B cell (primary cell): ENCODE data around the gene DHX38. TPM values are rescaled to one million over a fixed set of nuclear protein-coding genes. Genes with fewer than 3 reads are reported as not detected.

Source experiments
- ATAC-seq: fragments of 200-7000 bp; cut with Tn5 transposase; one replicate; pipeline ENCODE4 v1.10.0; 2021; ENCODE audit warnings: low read depth, mild to moderate bottlenecking, moderate number of reproducible peaks, moderate library complexity
- CTCF ChIA-PET: fragments of 350-600 bp; sonication (Branson Sonifier 250); formaldehyde crosslinking; loops from one replicate; lab custom pipeline; 2021; ENCODE audit warnings: antibody characterized with exemption, inconsistent platforms; lab: Charles Lee
- POLR2A ChIA-PET: fragments of 350-600 bp; sonication (Branson Sonifier 250); formaldehyde crosslinking; loops from one replicate; lab custom pipeline; 2021; ENCODE audit warnings: antibody characterized with exemption; lab: Charles Lee
- DNase-seq: peaks from one replicate; pipeline ENCODE4 v3.0.0; 2013
- H2AFZ ChIP-seq: 2 replicates; pipeline ENCODE4 v1.6.1; 2012; ENCODE audit warnings: mild to moderate bottlenecking, low read depth, low read length; ENCODE audit not compliant: insufficient read depth, poor library complexity, severe bottlenecking
- H3K27ac ChIP-seq, 2 donors: 1 replicate in 1 of 2; 2 replicates in 1 of 2; pipeline ENCODE4 v1.5.1; 2012 to 2013; ENCODE audit warnings: low read length in 2 of 2, mild to moderate bottlenecking in 2 of 2, moderate library complexity in 1 of 2
- H3K27me3 ChIP-seq, 4 experiments: fragments of 200-600 bp in 1 of 4; sonication (generic) in 1 of 4; replicated peaks in 1 of 4; 1 replicate in 2 of 4; 2 replicates in 2 of 4; pipeline versions ENCODE4 v1.6.1 to v1.7.0; 2013 to 2016; ENCODE audit warnings: low read length in 3 of 4, mild to moderate bottlenecking in 2 of 4, mixed read lengths in 1 of 4, moderate library complexity in 1 of 4; ENCODE audit not compliant: insufficient read depth in 4 of 4, control insufficient read depth in 3 of 4; ENCODE audit errors: control extremely low read depth in 1 of 4
- H3K36me3 ChIP-seq, 2 experiments: replicated peaks in 1 of 2; 1 replicate in 1 of 2; 2 replicates in 1 of 2; pipeline versions ENCODE4 v1.6.1 to v1.7.1; 2013; ENCODE audit warnings: low read length in 1 of 2; ENCODE audit not compliant: insufficient read depth in 2 of 2, control insufficient read depth in 1 of 2; ENCODE audit errors: control extremely low read depth in 1 of 2, extremely low read depth in 1 of 2
- H3K4me1 ChIP-seq, 2 donors: fragments of 200-600 bp in 1 of 2; sonication (generic) in 1 of 2; 1 replicate in 1 of 2; 2 replicates in 1 of 2; pipeline versions ENCODE4 v1.5.1 to v1.6.1; 2013 to 2017; ENCODE audit warnings: low read length in 2 of 2; ENCODE audit not compliant: control insufficient read depth in 2 of 2, insufficient read depth in 2 of 2
- H3K4me2 ChIP-seq: replicated peaks from 2 replicates; pipeline ENCODE3; 2012; ENCODE audit warnings: mild to moderate bottlenecking, low read depth, low read length; ENCODE audit not compliant: poor library complexity, severe bottlenecking
- H3K4me3 ChIP-seq, 5 experiments: fragments of 200-600 bp in 1 of 5; sonication (generic) in 1 of 5; 1 replicate in 3 of 5; 2 replicates in 2 of 5; pipeline versions ENCODE4 v1.5.1 to v1.7.0; 2011 to 2016; ENCODE audit warnings: low read length in 4 of 5, mild to moderate bottlenecking in 4 of 5, low read depth in 2 of 5, control low read depth in 1 of 5, moderate library complexity in 1 of 5; ENCODE audit not compliant: insufficient read depth in 1 of 5; ENCODE audit errors: control extremely low read depth in 1 of 5, extremely low read depth in 1 of 5
- H3K79me2 ChIP-seq: fragments of 200-600 bp; sonication (generic); one replicate; pipeline ENCODE4 v1.6.0; 2016; ENCODE audit warnings: low read length; ENCODE audit not compliant: control insufficient read depth, insufficient read depth
- H3K9ac ChIP-seq: fragments of 200-600 bp; sonication (generic); 2 replicates; pipeline ENCODE4 v1.6.1; 2017; ENCODE audit warnings: mild to moderate bottlenecking, low read length, moderate library complexity
- H3K9me3 ChIP-seq, 3 donors: one replicate each; pipeline versions ENCODE4 v1.6.1 to v1.7.1; 2013; ENCODE audit warnings: low read length in 2 of 3; ENCODE audit not compliant: control insufficient read depth in 2 of 3, insufficient read depth in 1 of 3; ENCODE audit errors: control extremely low read depth in 1 of 3
- H4K20me1 ChIP-seq: 2 replicates; pipeline ENCODE4 v1.6.0; 2012; ENCODE audit warnings: mild to moderate bottlenecking, low read length; ENCODE audit not compliant: insufficient read depth, control insufficient read depth, poor library complexity, severe bottlenecking
- H3K27ac Mint-ChIP-seq: one replicate; pipeline ENCODE4 v1.8.0; 2021; ENCODE audit warnings: mixed read lengths
- H3K27me3 Mint-ChIP-seq: one replicate; pipeline ENCODE4 v1.8.0; 2021; ENCODE audit warnings: mixed read lengths
- H3K4me1 Mint-ChIP-seq: one replicate; pipeline ENCODE4 v1.8.0; 2021; ENCODE audit warnings: mixed read lengths
- H3K4me3 Mint-ChIP-seq: one replicate; pipeline ENCODE4 v1.8.0; 2021; ENCODE audit warnings: mixed read lengths
- H3K9me3 Mint-ChIP-seq: one replicate; pipeline ENCODE4 v1.8.0; 2022; ENCODE audit warnings: mixed read lengths; ENCODE audit not compliant: insufficient read depth
- CTCF ChIP-seq: fragments of 200-600 bp; IDR thresholded peaks from one replicate; pipeline ENCODE4 v1.8.0; 2022; ENCODE audit warnings: antibody characterized with exemption, mild to moderate bottlenecking
- EZH2 ChIP-seq: IDR thresholded peaks from 2 replicates; pipeline ENCODE4 v1.6.1; 2012; ENCODE audit warnings: borderline replicate concordance, low read depth, mild to moderate bottlenecking, moderate library complexity, low read length; ENCODE audit not compliant: insufficient read depth, poor library complexity, severe bottlenecking
- WGBS: methylation state at CpG from one replicate; pipeline ENCODE4 v1.1.5; 2013; ENCODE audit warnings: missing lambda C conversion rate; ENCODE audit not compliant: insufficient coverage; 5-methylcytosine and 5-hydroxymethylcytosine counted together
- intact Hi-C: fragments of 100-400 bp; cut with micrococcal nuclease; formaldehyde crosslinking; loops from one replicate; pipeline ENCODE4 v1.10.0; 2022
- polyA plus RNA-seq: library from polyadenylated mRNA; depleted of rRNA; stranded (reverse); fragments of >200 nt; gene quantifications from 2 replicates; pipeline ENCODE4 v1.2.3, GENCODE V29; 2012
- total RNA-seq, 2 donors: library from RNA; stranded (reverse); fragments of 120-200 nt in 1 of 2; gene quantifications; 1 replicate in 1 of 2; 2 replicates in 1 of 2; pipeline versions ENCODE4 v1.2.3 to v1.2.4, GENCODE V29; 2013 to 2022

DHX38 gene
- total and polyA plus RNA-seq, 2 donors (not counting 1 experiment from before 2014, with no cell fraction given) = 98.2 to 114 TPM

GRCh38 chr16:72131036-72131435, 37.4 kb downstream of the DHX38 start:
- intact Hi-C loops = no loop called here
- Histone ChIP-seq H3K79me2 (no peaks in the 10 kb centered on the region), H3K4me3 (no peak overlapping the region), H3K36me3 (no peaks in the 10 kb centered on the region), H3K9me3 (no peaks in the 10 kb centered on the region), H3K27ac (no peak overlapping the region), H3K4me1 (no peaks in the 10 kb centered on the region), H3K27me3 (no peaks in the 10 kb centered on the region), H2AFZ (no peak overlapping the region), H3K9ac (no peak overlapping the region), H3K4me2 (no peak overlapping the region), H4K20me1 (no peaks in the 10 kb centered on the region)
- no peak for ATAC-seq
- TF ChIP-seq CTCF (no peak), EZH2 (no peak)
- Mint-ChIP-seq H3K27ac (no peak overlapping the region), H3K9me3 (no peaks in the 10 kb centered on the region), H3K4me3 (no peak overlapping the region), H3K4me1 (no peaks in the 10 kb centered on the region), H3K27me3 (no peaks in the 10 kb centered on the region)
- POLR2A ChIA-PET = no interaction called here
- DNase-seq = no peak
- CTCF ChIA-PET = interaction anchor here (0.9 to 1.1 kb wide), 2 partner anchors 8 to 336 kb away, joined by 3 read pairs; no protein-coding TSS in a partner anchor
- WGBS = 90% methylated on average over 6 of the region's 6 CpGs

DNA sequence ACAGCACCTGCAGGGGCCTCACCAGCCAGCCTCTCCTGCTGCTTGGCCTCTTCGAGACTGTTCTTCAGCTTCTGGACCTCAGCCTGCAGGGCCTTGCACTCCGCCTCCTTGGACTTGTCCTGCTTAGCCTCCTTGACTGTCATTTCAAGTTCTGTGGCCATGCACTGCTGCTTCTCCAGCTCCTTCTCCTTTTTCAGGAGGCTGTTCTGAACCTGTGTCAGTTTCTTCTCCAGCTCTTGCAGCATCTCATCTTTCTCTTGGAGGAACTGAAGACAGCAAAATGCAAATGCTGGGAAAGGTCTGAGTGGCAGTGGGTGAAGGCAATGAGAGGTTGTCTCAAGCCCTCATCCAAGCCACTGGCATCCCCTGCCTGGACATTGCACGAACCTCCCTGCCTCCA, 39.1 kb downstream of the DHX38 start:
- Histone ChIP-seq H3K36me3 (no peaks in the 10 kb centered on the region), H3K9me3 (no peaks in the 10 kb centered on the region), H3K79me2 (no peaks in the 10 kb centered on the region), H3K27ac (no peak overlapping the region), H3K27me3 (no peaks in the 10 kb centered on the region), H3K4me1 (no peaks in the 10 kb centered on the region), H4K20me1 (no peaks in the 10 kb centered on the region), H3K4me3 (no peak overlapping the region), H3K9ac (no peak overlapping the region), H3K4me2 (no peak overlapping the region), H2AFZ (no peak overlapping the region)
- Mint-ChIP-seq H3K27ac (no peak overlapping the region), H3K4me3 (no peak overlapping the region), H3K27me3 (no peaks in the 10 kb centered on the region), H3K9me3 (no peaks in the 10 kb centered on the region), H3K4me1 (no peaks in the 10 kb centered on the region)
- WGBS = 91% methylated on average over 2 of the region's 3 CpGs
- intact Hi-C loops = no loop called here
- ChIA-PET CTCF (no interaction called here), POLR2A (no interaction called here)
- DNase-seq = no peak
- ATAC-seq = no peak
- TF ChIP-seq EZH2 (no peak), CTCF (no peak)
